ENCODE measurements around the gene PADI1. TPM values are rescaled to one million over a fixed set of nuclear protein-coding genes. Genes with fewer than 3 reads are reported as not detected.

PADI1 gene
- total and polyA plus RNA-seq, 4 donors = 4.9 TPM; not detected in 3

DNA sequence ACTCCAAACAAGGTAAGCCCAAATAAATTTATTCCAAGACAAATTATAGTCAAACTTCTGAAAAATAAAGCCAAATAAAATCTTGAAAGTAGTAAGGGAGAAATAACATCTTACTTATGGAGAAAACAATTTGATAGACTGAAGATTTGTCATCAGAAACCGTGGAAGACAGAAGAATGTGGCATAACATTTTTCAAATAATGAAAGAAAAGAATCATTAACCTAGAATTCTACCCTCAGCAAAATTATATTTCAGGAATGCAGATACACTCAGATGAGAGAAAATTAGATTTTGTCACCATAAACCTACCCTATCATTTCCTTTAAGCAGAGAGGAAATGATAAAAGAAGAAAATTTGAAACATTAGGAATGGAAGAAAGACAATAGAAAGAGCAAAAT lies 27.3 kb upstream of the PADI1 start:
- 64% methylated on average over 1 of the region's 1 CpG for WGBS
- Histone ChIP-seq H3K36me3 (ENCODE audit: control insufficient read depth in 4 of 4, insufficient read depth in 3 of 4, low read depth in 1 of 4, low read length in 3 of 4) (no peaks in the 10 kb centered on the region), H3K27ac (ENCODE audit: low read depth in 1 of 2, low read length in 2 of 2) (no peak overlapping the region), H3K4me3 (ENCODE audit: low read depth in 1 of 3, low read length in 3 of 3) (no peak overlapping the region), H3K27me3 (ENCODE audit: control insufficient read depth in 4 of 4, insufficient read depth in 4 of 4, low read length in 3 of 4) (no peaks in the 10 kb centered on the region), H3K9ac (ENCODE audit: low read depth in 1 of 2, low read length in 2 of 2) (no peak overlapping the region), H3K4me1 (ENCODE audit: control insufficient read depth in 4 of 4, insufficient read depth in 4 of 4, low read length in 3 of 4) (no peaks in the 10 kb centered on the region), H3K9me3 (ENCODE audit: control insufficient read depth in 4 of 4, low read length in 3 of 4) (no peaks in the 10 kb centered on the region)
- DNase-seq (ENCODE audit: low spot score) = no peak
- TF ChIP-seq EGR1 (IDR thresholded peaks at IDR 0.05; ENCODE audit: low read depth in 2 of 2) (no peak), SP1 (IDR thresholded peaks at IDR 0.05) (no peak), JUND (IDR thresholded peaks at IDR 0.05) (no peak), RXRA (IDR thresholded peaks at IDR 0.05) (no peak), TAF1 (conservative IDR thresholded peaks at IDR 0.05) (no peak), RAD21 (IDR thresholded peaks at IDR 0.05) (no peak), YY1 (IDR thresholded peaks at IDR 0.05) (no peak)
- TF ChIP-seq, protein P1, sequence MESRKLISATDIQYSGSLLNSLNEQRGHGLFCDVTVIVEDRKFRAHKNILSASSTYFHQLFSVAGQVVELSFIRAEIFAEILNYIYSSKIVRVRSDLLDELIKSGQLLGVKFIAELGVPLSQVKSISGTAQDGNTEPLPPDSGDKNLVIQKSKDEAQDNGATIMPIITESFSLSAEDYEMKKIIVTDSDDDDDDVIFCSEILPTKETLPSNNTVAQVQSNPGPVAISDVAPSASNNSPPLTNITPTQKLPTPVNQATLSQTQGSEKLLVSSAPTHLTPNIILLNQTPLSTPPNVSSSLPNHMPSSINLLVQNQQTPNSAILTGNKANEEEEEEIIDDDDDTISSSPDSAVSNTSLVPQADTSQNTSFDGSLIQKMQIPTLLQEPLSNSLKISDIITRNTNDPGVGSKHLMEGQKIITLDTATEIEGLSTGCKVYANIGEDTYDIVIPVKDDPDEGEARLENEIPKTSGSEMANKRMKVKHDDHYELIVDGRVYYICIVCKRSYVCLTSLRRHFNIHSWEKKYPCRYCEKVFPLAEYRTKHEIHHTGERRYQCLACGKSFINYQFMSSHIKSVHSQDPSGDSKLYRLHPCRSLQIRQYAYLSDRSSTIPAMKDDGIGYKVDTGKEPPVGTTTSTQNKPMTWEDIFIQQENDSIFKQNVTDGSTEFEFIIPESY (IDR thresholded peaks at IDR 0.05) = no peak
- TF ChIP-seq, protein P2, sequence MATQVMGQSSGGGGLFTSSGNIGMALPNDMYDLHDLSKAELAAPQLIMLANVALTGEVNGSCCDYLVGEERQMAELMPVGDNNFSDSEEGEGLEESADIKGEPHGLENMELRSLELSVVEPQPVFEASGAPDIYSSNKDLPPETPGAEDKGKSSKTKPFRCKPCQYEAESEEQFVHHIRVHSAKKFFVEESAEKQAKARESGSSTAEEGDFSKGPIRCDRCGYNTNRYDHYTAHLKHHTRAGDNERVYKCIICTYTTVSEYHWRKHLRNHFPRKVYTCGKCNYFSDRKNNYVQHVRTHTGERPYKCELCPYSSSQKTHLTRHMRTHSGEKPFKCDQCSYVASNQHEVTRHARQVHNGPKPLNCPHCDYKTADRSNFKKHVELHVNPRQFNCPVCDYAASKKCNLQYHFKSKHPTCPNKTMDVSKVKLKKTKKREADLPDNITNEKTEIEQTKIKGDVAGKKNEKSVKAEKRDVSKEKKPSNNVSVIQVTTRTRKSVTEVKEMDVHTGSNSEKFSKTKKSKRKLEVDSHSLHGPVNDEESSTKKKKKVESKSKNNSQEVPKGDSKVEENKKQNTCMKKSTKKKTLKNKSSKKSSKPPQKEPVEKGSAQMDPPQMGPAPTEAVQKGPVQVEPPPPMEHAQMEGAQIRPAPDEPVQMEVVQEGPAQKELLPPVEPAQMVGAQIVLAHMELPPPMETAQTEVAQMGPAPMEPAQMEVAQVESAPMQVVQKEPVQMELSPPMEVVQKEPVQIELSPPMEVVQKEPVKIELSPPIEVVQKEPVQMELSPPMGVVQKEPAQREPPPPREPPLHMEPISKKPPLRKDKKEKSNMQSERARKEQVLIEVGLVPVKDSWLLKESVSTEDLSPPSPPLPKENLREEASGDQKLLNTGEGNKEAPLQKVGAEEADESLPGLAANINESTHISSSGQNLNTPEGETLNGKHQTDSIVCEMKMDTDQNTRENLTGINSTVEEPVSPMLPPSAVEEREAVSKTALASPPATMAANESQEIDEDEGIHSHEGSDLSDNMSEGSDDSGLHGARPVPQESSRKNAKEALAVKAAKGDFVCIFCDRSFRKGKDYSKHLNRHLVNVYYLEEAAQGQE (IDR thresholded peaks at IDR 0.05) = no peak
- TF ChIP-seq, protein P3, sequence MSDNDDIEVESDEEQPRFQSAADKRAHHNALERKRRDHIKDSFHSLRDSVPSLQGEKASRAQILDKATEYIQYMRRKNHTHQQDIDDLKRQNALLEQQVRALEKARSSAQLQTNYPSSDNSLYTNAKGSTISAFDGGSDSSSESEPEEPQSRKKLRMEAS (IDR thresholded peaks at IDR 0.05) = no peak
- TF ChIP-seq, protein P4, sequence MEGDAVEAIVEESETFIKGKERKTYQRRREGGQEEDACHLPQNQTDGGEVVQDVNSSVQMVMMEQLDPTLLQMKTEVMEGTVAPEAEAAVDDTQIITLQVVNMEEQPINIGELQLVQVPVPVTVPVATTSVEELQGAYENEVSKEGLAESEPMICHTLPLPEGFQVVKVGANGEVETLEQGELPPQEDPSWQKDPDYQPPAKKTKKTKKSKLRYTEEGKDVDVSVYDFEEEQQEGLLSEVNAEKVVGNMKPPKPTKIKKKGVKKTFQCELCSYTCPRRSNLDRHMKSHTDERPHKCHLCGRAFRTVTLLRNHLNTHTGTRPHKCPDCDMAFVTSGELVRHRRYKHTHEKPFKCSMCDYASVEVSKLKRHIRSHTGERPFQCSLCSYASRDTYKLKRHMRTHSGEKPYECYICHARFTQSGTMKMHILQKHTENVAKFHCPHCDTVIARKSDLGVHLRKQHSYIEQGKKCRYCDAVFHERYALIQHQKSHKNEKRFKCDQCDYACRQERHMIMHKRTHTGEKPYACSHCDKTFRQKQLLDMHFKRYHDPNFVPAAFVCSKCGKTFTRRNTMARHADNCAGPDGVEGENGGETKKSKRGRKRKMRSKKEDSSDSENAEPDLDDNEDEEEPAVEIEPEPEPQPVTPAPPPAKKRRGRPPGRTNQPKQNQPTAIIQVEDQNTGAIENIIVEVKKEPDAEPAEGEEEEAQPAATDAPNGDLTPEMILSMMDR (IDR thresholded peaks at IDR 0.05; ENCODE audit: low read depth, low read length, missing input control) = no peak

DNA sequence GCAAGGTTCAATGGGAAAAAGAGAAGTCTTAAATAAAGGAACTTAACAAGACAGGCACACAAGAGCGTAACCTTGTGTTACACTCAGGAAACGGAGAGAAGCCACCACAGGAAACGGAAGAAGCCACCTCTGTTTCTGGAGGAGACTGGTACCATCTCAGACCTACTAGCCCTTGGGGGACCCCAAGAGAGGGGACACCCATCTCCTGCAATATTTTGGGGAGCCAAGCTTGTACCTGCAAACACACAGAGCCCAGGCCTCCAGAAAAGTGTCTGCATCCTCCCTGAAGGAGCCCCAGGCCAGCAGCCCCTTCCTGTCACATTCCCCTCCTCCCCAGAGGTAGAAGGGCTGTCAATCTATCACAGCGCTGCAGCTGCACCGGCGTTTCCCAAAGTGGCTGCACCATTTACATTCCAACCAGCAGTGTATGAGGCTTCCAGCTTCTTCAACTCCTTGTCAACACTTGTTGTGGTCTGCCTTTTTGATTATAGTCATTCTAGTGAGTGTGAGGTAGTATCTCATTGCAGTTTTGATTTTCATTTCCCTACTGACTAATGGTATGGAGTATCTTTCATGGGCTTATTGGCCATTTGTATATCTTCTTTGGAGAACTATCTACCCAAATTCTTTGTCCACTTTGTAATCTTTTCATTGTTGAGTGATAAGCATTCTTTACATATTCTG lies 23.0 kb upstream of the PADI1 start:
- Histone ChIP-seq H3K36me3 (ENCODE audit: control insufficient read depth in 4 of 4, insufficient read depth in 3 of 4, low read depth in 1 of 4, low read length in 3 of 4) (no peaks in the 10 kb centered on the region), H3K27me3 (ENCODE audit: control insufficient read depth in 4 of 4, insufficient read depth in 4 of 4, low read length in 3 of 4) (no peaks in the 10 kb centered on the region), H3K9ac (ENCODE audit: low read depth in 1 of 2, low read length in 2 of 2) (no peak overlapping the region), H3K27ac (ENCODE audit: low read depth in 1 of 2, low read length in 2 of 2) (no peak overlapping the region), H3K9me3 (ENCODE audit: control insufficient read depth in 4 of 4, low read length in 3 of 4) (no peaks in the 10 kb centered on the region), H3K4me3 (ENCODE audit: low read depth in 1 of 3, low read length in 3 of 3) (no peak overlapping the region), H3K4me1 (ENCODE audit: control insufficient read depth in 4 of 4, insufficient read depth in 4 of 4, low read length in 3 of 4) (no peaks in the 10 kb centered on the region)
- DNase-seq (ENCODE audit: low spot score) = no peak
- 37% methylated on average over 6 of the region's 6 CpGs for WGBS
- TF ChIP-seq GABPA (IDR thresholded peaks at IDR 0.05 in 1 of 2, conservative IDR thresholded peaks at IDR 0.05 in 1 of 2) = no peak
- TF ChIP-seq HNF4G (IDR thresholded peaks at IDR 0.05) = no peak

All from liver (tissue), 9 donors.